Hepatocyte (in vitro differentiated cells): ENCODE results near the gene IFT27.

Source experiments
- EZH2 ChIP-seq: fragments of 200-600 bp; sonication (generic); IDR thresholded peaks from 2 replicates; pipeline ENCODE4 v1.6.1; 2016; ENCODE audit warnings: antibody characterized with exemption, mild to moderate bottlenecking, borderline replicate concordance
- TF ChIP-seq, protein P1 (sequence below): fragments of 200-600 bp; sonication (generic); IDR thresholded peaks from 2 replicates; pipeline ENCODE4 v1.5.1; 2016; ENCODE audit warnings: antibody characterized with exemption, mild to moderate bottlenecking; ENCODE audit not compliant: poor library complexity

- TF ChIP-seq, protein P1, sequence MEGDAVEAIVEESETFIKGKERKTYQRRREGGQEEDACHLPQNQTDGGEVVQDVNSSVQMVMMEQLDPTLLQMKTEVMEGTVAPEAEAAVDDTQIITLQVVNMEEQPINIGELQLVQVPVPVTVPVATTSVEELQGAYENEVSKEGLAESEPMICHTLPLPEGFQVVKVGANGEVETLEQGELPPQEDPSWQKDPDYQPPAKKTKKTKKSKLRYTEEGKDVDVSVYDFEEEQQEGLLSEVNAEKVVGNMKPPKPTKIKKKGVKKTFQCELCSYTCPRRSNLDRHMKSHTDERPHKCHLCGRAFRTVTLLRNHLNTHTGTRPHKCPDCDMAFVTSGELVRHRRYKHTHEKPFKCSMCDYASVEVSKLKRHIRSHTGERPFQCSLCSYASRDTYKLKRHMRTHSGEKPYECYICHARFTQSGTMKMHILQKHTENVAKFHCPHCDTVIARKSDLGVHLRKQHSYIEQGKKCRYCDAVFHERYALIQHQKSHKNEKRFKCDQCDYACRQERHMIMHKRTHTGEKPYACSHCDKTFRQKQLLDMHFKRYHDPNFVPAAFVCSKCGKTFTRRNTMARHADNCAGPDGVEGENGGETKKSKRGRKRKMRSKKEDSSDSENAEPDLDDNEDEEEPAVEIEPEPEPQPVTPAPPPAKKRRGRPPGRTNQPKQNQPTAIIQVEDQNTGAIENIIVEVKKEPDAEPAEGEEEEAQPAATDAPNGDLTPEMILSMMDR, result no peak
- no peak for TF ChIP-seq EZH2
These were observed 36.7 kb downstream of the IFT27 start for GRCh38 chr22:36739185-36739584.
